Left kidney (tissue), 2 donors: ENCODE results near the gene MBD3. TPM values are rescaled to one million over a fixed set of nuclear protein-coding genes. Genes with fewer than 3 reads are reported as not detected.

Experiments used
- DNase-seq: peaks from one replicate; pipeline ENCODE4 v3.0.0-alpha.2; 2013
- polyA plus RNA-seq: library from polyadenylated mRNA; unstranded; fragments of 120-200 nt; gene quantifications from one replicate; pipeline ENCODE4 v1.2.1, GENCODE V29; 2013; ENCODE audit not compliant: insufficient read length

Gene MBD3
- polyA plus RNA-seq, 1 donor = 47.3 TPM

- DNase-seq = no peak
Observed at GRCh38 chr19:1574354-1575136, 18.1 kb downstream of the MBD3 start.

GRCh38 chr19:1572795-1573194 is 19.9 kb downstream of the MBD3 start:
- DNase-seq = no peak

- no peak for DNase-seq
Observed at GRCh38 chr19:1571358-1571757, 21.3 kb downstream of the MBD3 start.

DNA sequence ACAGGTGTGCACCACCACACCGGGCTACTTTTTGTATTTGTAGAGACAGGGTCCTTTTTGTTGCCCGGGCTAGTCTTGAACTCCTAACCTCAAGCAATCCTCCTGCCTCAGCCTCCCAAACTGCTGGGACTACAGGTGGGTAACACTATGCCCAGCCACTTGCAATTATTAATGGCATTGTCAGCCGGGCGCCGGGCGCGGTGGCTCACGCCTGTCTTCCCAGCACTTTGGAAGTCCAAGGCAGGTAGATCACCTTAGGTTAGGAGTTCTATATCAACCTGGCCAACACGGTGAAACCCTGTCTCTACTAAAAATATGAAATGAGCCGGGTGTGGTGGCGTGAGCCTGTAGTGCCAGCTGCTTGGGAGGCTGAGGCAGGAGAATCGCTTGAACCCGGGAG is 21.8 kb downstream of the MBD3 start:
- no peak for DNase-seq

DNA sequence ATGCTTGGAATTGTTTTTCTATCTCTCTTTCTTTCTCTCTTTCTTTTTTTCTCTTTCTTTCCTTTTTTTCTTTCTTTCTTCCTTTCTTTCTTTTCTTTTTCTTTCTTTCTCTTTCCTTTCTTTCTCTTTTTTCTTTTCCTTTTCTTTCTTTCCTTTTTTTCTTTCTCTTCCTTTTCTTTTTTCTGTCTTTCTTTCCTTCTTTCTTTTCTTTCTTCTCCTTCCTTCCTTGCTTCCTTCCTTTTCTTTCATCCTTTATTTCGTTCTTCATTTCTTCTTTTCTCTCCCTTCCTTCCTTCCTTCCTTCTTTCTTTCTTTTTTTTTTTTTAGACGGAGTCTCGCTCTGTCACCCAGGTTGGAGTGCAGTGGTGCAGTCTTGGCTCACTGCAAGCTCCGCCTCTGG is 22.7 kb downstream of the MBD3 start:
- DNase-seq = no peak

DNA sequence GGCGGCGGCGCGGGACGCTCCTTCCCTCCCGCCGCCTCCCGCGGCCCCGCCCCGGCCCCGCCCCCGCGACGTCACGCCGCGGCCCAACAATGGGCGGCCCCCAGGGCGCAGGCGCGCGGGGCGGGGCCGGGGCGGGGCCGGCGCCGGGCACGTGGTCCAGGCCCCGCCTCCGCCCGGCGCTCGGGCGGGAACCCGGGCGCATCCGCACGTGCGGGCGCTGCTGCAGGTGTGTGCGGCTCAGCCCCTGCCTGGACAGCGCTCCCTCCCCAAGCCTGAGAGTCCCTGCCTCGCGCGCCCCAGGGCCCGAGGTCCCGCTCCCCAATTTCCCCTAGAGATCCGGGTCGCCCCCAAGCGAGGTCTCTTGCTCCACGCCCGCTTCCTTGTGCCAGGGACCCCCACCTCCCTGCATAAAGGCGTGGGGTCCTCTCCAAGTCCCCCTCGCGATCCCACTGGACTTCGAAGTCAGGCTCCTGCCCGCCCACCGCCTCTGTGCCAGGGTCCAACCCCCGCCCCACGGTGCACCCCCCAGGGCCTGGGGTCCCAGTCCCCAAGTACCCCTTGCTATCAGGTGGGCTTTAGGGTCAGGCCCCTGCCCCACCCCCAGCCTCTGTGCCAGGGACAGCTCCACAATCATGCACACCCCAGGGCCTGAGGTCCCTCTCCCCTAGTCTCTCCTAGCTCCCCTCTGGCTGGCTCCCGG is 24.2 kb downstream of the MBD3 start, which contains the start of gene MEX3D:
TSS of gene MEX3D (minus strand) at position 6 of the 700 bp plus-strand sequence. CDS start 267 bp downstream, outside the sequence.
- peak; percentile 69 for DNase-seq

GRCh38 chr19:1567848-1568227 is 24.8 kb downstream of the MBD3 start:
- no peak for DNase-seq

DNA sequence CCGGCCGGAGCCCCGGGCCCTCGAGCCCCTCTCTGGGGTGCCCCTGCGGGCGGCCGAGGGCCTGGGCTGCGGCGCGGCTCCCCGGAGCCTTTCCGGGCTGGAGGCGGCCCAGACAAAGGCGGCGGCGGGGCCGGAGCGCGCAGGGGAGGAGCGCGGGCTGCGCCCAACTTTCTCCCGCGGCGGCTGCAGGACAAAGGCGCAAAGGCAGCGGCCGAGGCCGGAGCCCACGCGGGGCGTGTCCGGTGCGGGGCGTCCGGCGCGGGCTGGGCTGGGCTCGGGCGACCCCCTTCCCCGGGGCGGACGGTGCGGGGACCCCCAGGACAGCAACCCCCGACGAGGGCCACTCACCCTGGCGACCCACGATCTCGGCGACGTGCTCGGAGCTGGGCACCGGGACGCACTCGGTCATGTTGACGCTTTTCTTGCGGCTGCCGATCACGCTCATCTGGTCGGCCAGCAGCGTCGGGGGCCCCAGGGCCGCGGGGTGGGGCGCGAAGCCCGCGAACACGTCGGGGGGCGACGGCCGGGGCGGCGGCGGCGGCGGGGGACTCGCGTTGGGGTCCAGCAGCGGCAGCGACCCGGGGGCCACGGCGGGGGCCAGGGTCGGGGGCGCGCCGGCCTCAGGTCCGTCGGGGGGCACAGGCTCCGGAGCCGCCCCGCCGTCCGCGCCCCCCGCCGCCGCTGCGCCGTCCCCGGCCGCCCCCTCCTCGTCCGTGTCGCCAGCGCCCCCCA is 25.4 kb downstream of the MBD3 start:
- no peak for DNase-seq

- peak; percentile 85 for DNase-seq
Observed at GRCh38 chr19:1566392-1567115, 26.1 kb downstream of the MBD3 start.

- DNase-seq = no peak
Observed at GRCh38 chr19:1563251-1563650, 29.4 kb downstream of the MBD3 start.

DNA sequence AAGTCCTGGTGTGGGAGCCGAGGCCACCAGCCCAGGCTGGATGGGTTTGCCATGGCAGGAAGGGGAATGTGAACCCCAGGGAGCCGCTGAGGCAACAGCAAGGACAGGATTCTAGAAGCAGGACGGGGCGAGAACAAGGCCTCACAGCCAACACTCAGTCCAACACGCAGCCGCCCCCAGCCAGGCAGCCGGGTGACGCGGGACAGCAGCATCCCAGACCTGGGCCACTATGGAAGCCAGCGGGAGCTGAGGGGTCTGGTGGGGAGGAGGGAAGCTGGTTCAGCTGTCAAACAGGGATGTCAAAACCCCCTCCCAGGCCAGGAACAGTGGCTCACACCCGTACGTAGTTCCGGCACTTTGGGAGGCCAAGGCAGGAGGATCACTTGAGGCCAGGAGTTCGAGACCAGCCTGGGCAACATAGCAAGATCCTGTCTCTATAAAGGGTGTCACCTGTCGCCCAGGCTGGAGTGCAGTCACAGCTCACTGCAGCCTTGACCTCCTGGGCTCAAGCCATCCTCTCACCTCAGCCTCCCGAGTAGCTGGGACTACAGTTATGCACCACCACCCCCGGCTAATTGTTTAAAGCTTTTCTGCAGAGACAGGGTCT is 31.3 kb downstream of the MBD3 start:
- no peak for DNase-seq

- no peak for DNase-seq
Observed at GRCh38 chr19:1560286-1560882, 32.3 kb downstream of the MBD3 start.

DNA sequence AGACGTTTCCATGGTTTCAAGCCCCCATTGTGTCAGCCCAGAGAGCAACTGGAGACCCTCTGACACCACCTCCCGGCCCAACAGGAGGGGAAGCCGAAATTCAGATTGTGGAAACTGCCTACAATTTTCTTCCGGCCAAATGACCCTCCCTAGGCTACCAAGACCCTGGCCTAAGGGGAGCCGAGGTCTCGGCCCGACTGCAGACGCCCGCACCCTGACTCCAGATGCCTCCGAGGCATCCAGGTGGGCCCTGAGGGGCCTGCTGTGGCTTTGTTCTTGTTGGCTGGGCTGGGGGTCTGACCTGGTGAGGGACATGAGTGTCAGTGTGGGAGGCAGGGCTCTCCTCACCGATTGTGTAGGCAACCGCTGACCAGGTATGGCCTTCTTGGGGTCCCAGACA is 34.1 kb downstream of the MBD3 start:
- DNase-seq = no peak

GRCh38 chr19:1556390-1557070 is 36.1 kb downstream of the MBD3 start:
- no peak for DNase-seq

- no peak for DNase-seq
Observed at GRCh38 chr19:1555487-1556389, 36.9 kb downstream of the MBD3 start.

DNA sequence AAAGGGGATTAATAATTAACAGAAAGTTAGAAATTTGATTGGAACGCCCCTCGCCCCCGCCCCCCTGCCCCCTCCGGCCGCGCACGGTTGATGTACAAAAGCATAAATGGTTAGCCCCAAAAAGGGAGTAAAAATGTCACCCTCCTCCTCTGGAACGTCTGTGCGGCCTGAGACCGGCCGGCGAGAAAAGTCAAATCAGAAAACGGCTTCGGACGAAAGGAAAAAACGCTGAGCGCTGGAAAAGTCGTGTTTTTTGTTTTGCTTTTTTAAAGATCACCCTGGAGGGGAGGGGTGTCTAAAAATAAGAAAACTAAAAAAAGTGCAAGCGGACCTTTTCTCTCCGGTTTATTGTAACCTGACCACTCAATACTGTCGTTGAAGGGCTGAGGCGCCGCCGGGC is 37.7 kb downstream of the MBD3 start:
- DNase-seq = no peak

- DNase-seq = no peak
Observed at GRCh38 chr19:1553415-1553814, 39.2 kb downstream of the MBD3 start.

GRCh38 chr19:1551068-1552040 is 41.3 kb downstream of the MBD3 start:
- DNase-seq = no peak
